ENCODE measurements around the gene PPP2R2D. TPM values are rescaled to one million over a fixed set of nuclear protein-coding genes. Genes with fewer than 3 reads are reported as not detected.
"Not testable (repeated sequence)": the region's sequence is repeated elsewhere in the genome, so short reads cannot be mapped to it uniquely, and the experiment has no call there.

PPP2R2D gene
- total RNA-seq, 4 donors from 2014 or later: 18.6 to 27.5 (median 22.1) TPM

GRCh38 chr10:131882590-131883451 is 18.0 kb upstream of the PPP2R2D start:
- Histone ChIP-seq H3K9me3 (no peaks in the 10 kb centered on the region), H3K4me3 (no peak overlapping the region), H3K27me3 (peaks cover 0 to 51% (median 0%) of the 10 kb centered on the region in 4 donors), H3K27ac (no peak overlapping the region), H3K36me3 (no peaks in the 10 kb centered on the region), H3K4me1 (peaks cover 0 to 8% (median 0%) of the 10 kb centered on the region in 3 donors)
- TF ChIP-seq CTCF (IDR thresholded peaks at IDR 0.05) (no peak), POLR2A (IDR thresholded peaks at IDR 0.05) (no peak)
- no peak for DNase-seq
- WGBS, 2 donors: 72 to 75% methylated on average over 7 to 9 of the region's 10 CpGs
- intact Hi-C loops (cut with DNase I): loop anchor here (5.0 to 10.0 kb wide), 2 partner anchors 139 to 262 kb away; no protein-coding TSS in a partner anchor

- WGBS, 2 donors: 40 to 41% methylated on average over 1 to 3 of the region's 7 CpGs
- DNase-seq: not testable (repeated sequence)
Measured at GRCh38 chr10:131883621-131884393, 17.0 kb upstream of the PPP2R2D start.

GRCh38 chr10:131885391-131886165 is 15.2 kb upstream of the PPP2R2D start:
- no peaks in the 10 kb centered on the region for H3K9me3 ChIP-seq
- DNase-seq: no peak
- H3K27ac ChIP-seq: no peak overlapping the region
- no peak for TF ChIP-seq POLR2A (IDR thresholded peaks at IDR 0.05)
- TF ChIP-seq CTCF (IDR thresholded peaks at IDR 0.05): peak; percentile 92 to 98 (median 96)
- intact Hi-C loops (cut with DNase I): loop anchor here (10.0 kb wide), 1 partner anchor 259 kb away; no protein-coding TSS in a partner anchor
- H3K4me3 ChIP-seq: no peak overlapping the region
- peaks cover 0 to 46% (median 0%) of the 10 kb centered on the region in 4 donors for H3K27me3 ChIP-seq
- no peaks in the 10 kb centered on the region for H3K36me3 ChIP-seq
- peaks cover 0 to 13% (median 0%) of the 10 kb centered on the region in 3 donors for H3K4me1 ChIP-seq
- WGBS, 2 donors: 25 to 34% methylated on average over 6 to 7 of the region's 25 CpGs

More at GRCh38 chr10:131883621-131884393, 17.0 kb upstream of the PPP2R2D start:
- H3K36me3 ChIP-seq, H3K27ac ChIP-seq, H3K4me3 ChIP-seq, H3K9me3 ChIP-seq: not testable (repeated sequence)
- Histone ChIP-seq H3K27me3 (peaks cover 0 to 42% (median 0%) of the 10 kb centered on the region in 4 donors), H3K4me1 (peaks cover 0 to 13% (median 0%) of the 10 kb centered on the region in 3 donors)
- intact Hi-C loops (cut with DNase I): loop anchor here (5.0 to 10.0 kb wide), 2 partner anchors 138 to 261 kb away; no protein-coding TSS in a partner anchor

GRCh38 chr10:131886237-131886636 is 14.6 kb upstream of the PPP2R2D start:
- WGBS, 2 donors: 70 to 72% methylated on average over 7 to 9 of the region's 10 CpGs
- no peaks in the 10 kb centered on the region for H3K36me3 ChIP-seq
- no peaks in the 10 kb centered on the region for H3K9me3 ChIP-seq
- no peak overlapping the region for H3K27ac ChIP-seq
- H3K4me3 ChIP-seq: no peak overlapping the region
- TF ChIP-seq CTCF (IDR thresholded peaks at IDR 0.05): no peak
- no peak for TF ChIP-seq POLR2A (IDR thresholded peaks at IDR 0.05)
- intact Hi-C loops (cut with DNase I): loop anchor here (10.0 kb wide), 1 partner anchor 259 kb away; no protein-coding TSS in a partner anchor
- peaks cover 0 to 48% (median 0%) of the 10 kb centered on the region in 4 donors for H3K27me3 ChIP-seq
- DNase-seq: no peak
- H3K4me1 ChIP-seq: peaks cover 0 to 13% (median 0%) of the 10 kb centered on the region in 3 donors

GRCh38 chr10:131888186-131888604 is 12.6 kb upstream of the PPP2R2D start:
- Histone ChIP-seq H3K27me3 (peaks cover 0 to 57% (median 0%) of the 10 kb centered on the region in 4 donors), H3K4me1 (peaks cover 0 to 13% (median 0%) of the 10 kb centered on the region in 3 donors), H3K4me3 (no peak overlapping the region), H3K27ac (peak overlapping the region in 2 of 4 donors; percentile 26 to 41), H3K36me3 (no peaks in the 10 kb centered on the region), H3K9me3 (no peaks in the 10 kb centered on the region)
- no peak for DNase-seq
- WGBS, 2 donors: 25 to 33% methylated on average over 6 of the region's 6 CpGs
- intact Hi-C loops (cut with DNase I): loop anchor here (10.0 kb wide), 1 partner anchor 257 kb away; no protein-coding TSS in a partner anchor
- no peak for TF ChIP-seq CTCF (IDR thresholded peaks at IDR 0.05)
- no peak for TF ChIP-seq POLR2A (IDR thresholded peaks at IDR 0.05)
